ENCODE results near the gene CEP131.
A peak's percentile ranks its signal among the peaks of the same experiment; 100 is the strongest.

CEP131 gene

GRCh38 chr17:81222906-81223761 lies at the start of gene CEP131:
TSS of gene CEP131 (minus strand) at chr17:81222965. CDS start at chr17:81220056, 2,909 bp downstream.
- DNase-seq (ENCODE audit: low spot score) = peak; percentile 98

- no peak for DNase-seq (ENCODE audit: low spot score)
These were observed 48.5 kb upstream of the CEP131 start for GRCh38 chr17:81271226-81271625.

- peak; percentile 55 for DNase-seq (ENCODE audit: low spot score)
These were observed 47.5 kb upstream of the CEP131 start for GRCh38 chr17:81270279-81270678.

GRCh38 chr17:81267390-81268067 lies 44.8 kb upstream of the CEP131 start:
- DNase-seq (ENCODE audit: low spot score) = no peak

GRCh38 chr17:81265576-81265975 lies 42.8 kb upstream of the CEP131 start:
- no peak for DNase-seq (ENCODE audit: low spot score)

- DNase-seq (ENCODE audit: low spot score) = no peak
These were observed 41.9 kb upstream of the CEP131 start for GRCh38 chr17:81264640-81265039.

GRCh38 chr17:81263371-81264181 lies 40.8 kb upstream of the CEP131 start:
- DNase-seq (ENCODE audit: low spot score) = no peak

- DNase-seq (ENCODE audit: low spot score) = no peak
These were observed 39.0 kb upstream of the CEP131 start for GRCh38 chr17:81261582-81262336.

- no peak for DNase-seq (ENCODE audit: low spot score)
These were observed 38.3 kb upstream of the CEP131 start for GRCh38 chr17:81261096-81261495.

- no peak for DNase-seq (ENCODE audit: low spot score)
These were observed 37.9 kb upstream of the CEP131 start for GRCh38 chr17:81260641-81261040.

GRCh38 chr17:81260171-81260570 lies 37.4 kb upstream of the CEP131 start:
- DNase-seq (ENCODE audit: low spot score) = no peak

GRCh38 chr17:81259058-81259605 lies 36.4 kb upstream of the CEP131 start:
- no peak for DNase-seq (ENCODE audit: low spot score)

- DNase-seq (ENCODE audit: low spot score) = no peak
These were observed 35.5 kb upstream of the CEP131 start for GRCh38 chr17:81258292-81258691.

GRCh38 chr17:81257533-81257932 lies 34.8 kb upstream of the CEP131 start:
- DNase-seq (ENCODE audit: low spot score) = no peak

- no peak for DNase-seq (ENCODE audit: low spot score)
These were observed 33.9 kb upstream of the CEP131 start for GRCh38 chr17:81256616-81257015.

- DNase-seq (ENCODE audit: low spot score) = no peak
These were observed 32.4 kb upstream of the CEP131 start for GRCh38 chr17:81254955-81255717.

- no peak for DNase-seq (ENCODE audit: low spot score)
These were observed 30.8 kb upstream of the CEP131 start for GRCh38 chr17:81253358-81254131.

GRCh38 chr17:81252987-81253329 lies 30.2 kb upstream of the CEP131 start:
- DNase-seq (ENCODE audit: low spot score) = no peak

- DNase-seq (ENCODE audit: low spot score) = no peak
These were observed 29.7 kb upstream of the CEP131 start for GRCh38 chr17:81252326-81252986.
